K562 (cell line): ENCODE measurements around the gene FOCAD. TPM values are rescaled to one million over a fixed set of nuclear protein-coding genes. Genes with fewer than 3 reads are reported as not detected.

Source experiments
- ATAC-seq: fragments of 200-7000 bp; cut with Tn5 transposase; 3 replicates; pipeline ENCODE4 v1.9.1; 2020; ENCODE audit warnings: moderate library complexity
- BruUV-seq: library from RNA; stranded (reverse); fragments of 400-500 nt; replicated peaks from 2 replicates; lab custom pipeline; 2021; lab: Mats Ljungman, UMichigan
- CTCF ChIA-PET: fragments of 300-600 bp; formaldehyde crosslinking; extraction: SDS; loops from one replicate; lab custom pipeline; 2021; ENCODE audit warnings: low intra/inter-chr PET ratio; lab: Yijun Ruan, JAX
- POLR2A ChIA-PET: fragments of 300-600, 350-650 bp; sonication (Branson Sonifier 250); formaldehyde crosslinking; extraction: SDS; loops from one replicate; lab custom pipeline; 2021; ENCODE audit warnings: antibody characterized with exemption, inconsistent platforms; lab: Yijun Ruan, JAX
- DNase-seq, 4 experiments: peaks; one replicate each; pipeline versions ENCODE4 v3.0.0 to v3.0.0-alpha.2; 2011 to 2018; ENCODE audit warnings: low spot score in 3 of 4, mixed read lengths in 3 of 4; ENCODE audit errors: extremely low read depth in 1 of 4
- FAIRE-seq: peaks from 2 replicates; lab custom pipeline; 2011; peaks lifted over from hg19 to GRCh38; lab: Jason Lieb, UNC
- H2AFZ ChIP-seq: 2 replicates; pipeline ENCODE4 v1.6.0; 2011; ENCODE audit warnings: low read depth, low read length, control low read depth, inconsistent platforms
- H3K27ac ChIP-seq: fragments of 200-600 bp; 3 replicates; pipeline ENCODE4 v1.8.0; 2011; ENCODE audit warnings: low read depth, mild to moderate bottlenecking, control low read depth, inconsistent platforms, low read length, moderate library complexity, mixed read lengths; ENCODE audit errors: extremely low read depth
- H3K27me3 ChIP-seq, 2 experiments: fragments of 300-600 bp in 1 of 2; 2 replicates in 1 of 2; 3 replicates in 1 of 2; pipeline versions ENCODE4 v1.6.0 to v1.8.0; 2011; ENCODE audit warnings: inconsistent platforms in 2 of 2, low read length in 2 of 2, mild to moderate bottlenecking in 1 of 2, mixed read lengths in 1 of 2, moderate library complexity in 1 of 2; ENCODE audit not compliant: control insufficient read depth in 2 of 2, insufficient read depth in 2 of 2
- H3K36me3 ChIP-seq: fragments of 300-600 bp; 3 replicates; pipeline ENCODE4 v1.8.0; 2011; ENCODE audit warnings: mild to moderate bottlenecking, low read length, inconsistent platforms; ENCODE audit not compliant: control insufficient read depth, insufficient read depth
- H3K4me1 ChIP-seq, 2 experiments: fragments of 200-600 bp in 1 of 2; replicated peaks in 1 of 2; 2 replicates in 1 of 2; 3 replicates in 1 of 2; pipeline versions ENCODE4 v1.5.1 to v1.8.0; 2011; ENCODE audit warnings: inconsistent platforms in 2 of 2, low read length in 2 of 2, mild to moderate bottlenecking in 1 of 2, mixed read lengths in 1 of 2, moderate library complexity in 1 of 2; ENCODE audit not compliant: control insufficient read depth in 2 of 2, insufficient read depth in 2 of 2
- H3K4me2 ChIP-seq: 2 replicates; pipeline ENCODE4 v1.6.1; 2011; ENCODE audit warnings: low read length, control low read depth, inconsistent platforms, mixed read lengths; ENCODE audit not compliant: insufficient read depth
- H3K4me3 ChIP-seq: fragments of 200-600 bp; sonication (generic), shearing (Covaris generic); 2 replicates; pipeline ENCODE4 v1.5.1; 2016; ENCODE audit warnings: control low read depth, inconsistent platforms
- H3K79me2 ChIP-seq: fragments of 200-600 bp; 3 replicates; pipeline ENCODE4 v1.8.0; 2011; ENCODE audit warnings: low read length, inconsistent platforms; ENCODE audit not compliant: control insufficient read depth, insufficient read depth
- H3K9ac ChIP-seq, 2 experiments: 2 replicates each; pipeline versions ENCODE4 v1.6.0 to v1.6.1; 2011; ENCODE audit warnings: low read depth in 2 of 2, low read length in 2 of 2, control low read depth in 1 of 2, inconsistent platforms in 1 of 2, mild to moderate bottlenecking in 1 of 2, mixed read lengths in 1 of 2; ENCODE audit not compliant: insufficient read depth in 1 of 2
- H3K9me1 ChIP-seq: one replicate; pipeline ENCODE4 v1.6.0; 2011; ENCODE audit warnings: inconsistent platforms, mild to moderate bottlenecking, low read length, moderate library complexity; ENCODE audit not compliant: control insufficient read depth, insufficient read depth
- H3K9me3 ChIP-seq: replicated peaks from 2 replicates; pipeline ENCODE4 v1.5.1; 2011; ENCODE audit warnings: low read depth, low read length, inconsistent platforms; ENCODE audit not compliant: control insufficient read depth, insufficient read depth
- H4K20me1 ChIP-seq: replicated peaks from 2 replicates; pipeline ENCODE4 v1.6.1; 2011; ENCODE audit warnings: low read length, inconsistent platforms, mixed read lengths; ENCODE audit not compliant: control insufficient read depth, insufficient read depth
- BRCA1 ChIP-seq, 2 experiments: fragments of 450-650 bp in 1 of 2; sonication (generic) in 1 of 2; formaldehyde crosslinking in 1 of 2; IDR thresholded peaks; 2 replicates each; pipeline versions ENCODE4 v1.5.0 to v1.6.1; 2017 to 2020; ENCODE audit warnings: mild to moderate bottlenecking in 1 of 2, missing genetic modification reagents in 1 of 2
- ESRRB ChIP-seq: fragments of 250-450 bp; sonication (Bioruptor Pico); IDR thresholded peaks from 2 replicates; pipeline ENCODE4 v1.5.0; 2020; ENCODE audit warnings: mild to moderate bottlenecking, moderate library complexity, borderline replicate concordance
- ETV6 ChIP-seq, 3 experiments: fragments of 150-350 bp in 1 of 3; sonication (generic) in 1 of 3; formaldehyde crosslinking in 1 of 3; IDR thresholded peaks; 2 replicates each; pipeline versions ENCODE4 v1.6.1 to v1.8.0; 2014 to 2022; ENCODE audit warnings: borderline replicate concordance in 2 of 3, low read depth in 2 of 3, antibody characterized with exemption in 1 of 3, low read length in 1 of 3, mild to moderate bottlenecking in 1 of 3, missing genetic modification reagents in 1 of 3
- GABPA ChIP-seq: fragments of 200-800 bp; sonication (Bioruptor generic); conservative IDR thresholded peaks from 2 replicates; pipeline ENCODE4 v1.6.1; 2016; ENCODE audit warnings: low read depth, missing genetic modification characterization, missing compliant biosample characterization
- JUND ChIP-seq, 2 experiments: IDR thresholded peaks; 2 replicates in 1 of 2; 3 replicates in 1 of 2; pipeline ENCODE4 v1.6.1; 2011; ENCODE audit warnings: borderline replicate concordance in 2 of 2, low read depth in 2 of 2, low read length in 2 of 2, improper control_type of control experiment in 1 of 2, missing biosample characterization in 1 of 2, missing genetic modification characterization in 1 of 2, missing genetic modification reagents in 1 of 2
- MCM3 ChIP-seq: fragments of 450-650 bp; IDR thresholded peaks from 2 replicates; pipeline ENCODE4 v1.6.1; 2016
- NFATC3 ChIP-seq: fragments of 450-650 bp; IDR thresholded peaks from 2 replicates; pipeline ENCODE4 v1.6.1; 2017; ENCODE audit warnings: mild to moderate bottlenecking
- NFRKB ChIP-seq: fragments of 450-650 bp; IDR thresholded peaks from 2 replicates; pipeline ENCODE4 v1.6.1; 2016; ENCODE audit warnings: low read depth
- NFYB ChIP-seq: IDR thresholded peaks from 2 replicates; pipeline ENCODE4 v1.6.1; 2011; ENCODE audit warnings: mild to moderate bottlenecking, moderate library complexity; ENCODE audit not compliant: insufficient read length; ENCODE audit errors: extremely low read depth
- RNF219 ChIP-seq: fragments of 250-450 bp; sonication (Bioruptor Pico); IDR thresholded peaks from 2 replicates; pipeline ENCODE4 v1.5.0; 2022; ENCODE audit warnings: mild to moderate bottlenecking
- SRSF7 ChIP-seq: fragments of 200-400 bp; formaldehyde crosslinking; optimal IDR thresholded peaks from 2 replicates; pipeline ENCODE3; 2017; ENCODE audit warnings: mild to moderate bottlenecking, low read depth, low read length
- ZC3H11A ChIP-seq: IDR thresholded peaks from 2 replicates; pipeline ENCODE4 v1.6.1; 2012; ENCODE audit warnings: low read depth, low read length, improper control_type of control experiment
- ZNF398 ChIP-seq: fragments of 250-450 bp; sonication (Bioruptor Pico); IDR thresholded peaks from 2 replicates; pipeline ENCODE4 v1.8.0; 2021; ENCODE audit warnings: moderate library complexity, mild to moderate bottlenecking, inconsistent platforms
- ZNF41 ChIP-seq: fragments of 250-450 bp; sonication (Bioruptor Pico); conservative IDR thresholded peaks from 2 replicates; pipeline ENCODE4 v1.4.0; 2020; ENCODE audit warnings: mild to moderate bottlenecking
- ZNF717 ChIP-seq: fragments of 250-450 bp; sonication (Bioruptor Pico); IDR thresholded peaks from 2 replicates; pipeline ENCODE4 v1.5.0; 2021
- WGBS: fragments of 100-300 bp; shearing (Covaris generic); methylation state at CpG from one replicate; pipeline ENCODE4 v1.1.6; 2016; ENCODE audit warnings: low coverage, mixed read lengths; ENCODE audit not compliant: insufficient coverage; ENCODE audit errors: missing lambda C conversion rate; 5-methylcytosine and 5-hydroxymethylcytosine counted together
- in situ Hi-C: fragments of 300-500 bp; cut with MboI; formaldehyde crosslinking; loops from 4 replicates; pipeline ENCODE4 v1.15.0; 2018; ENCODE audit warnings: inconsistent platforms, mixed read lengths
- intact Hi-C: fragments of 100-400 bp; cut with micrococcal nuclease; formaldehyde crosslinking; loops from 2 replicates; pipeline ENCODE4 v1.14.2; 2022
- polyA plus RNA-seq, 8 experiments: library from polyadenylated mRNA; depleted of rRNA in 4 of 8; stranded (reverse) in 5 of 8; unstranded in 3 of 8; fragments of >200 nt; fragmentation: Nextera tagmentation in 2 of 8; fragmentation: Illumina TruSeq in 1 of 8; extraction: Ambion mirVana in 2 of 8; extraction: Trizol in 1 of 8; gene quantifications; 2 replicates each; pipeline versions ENCODE4 v1.2.1 to v1.2.3, GENCODE V29; 2011 to 2014; ENCODE audit warnings: inconsistent platforms in 1 of 8, missing spikeins in 1 of 8
- total RNA-seq, 7 experiments: library from RNA; depleted of rRNA in 6 of 7; stranded (reverse); fragments of >200 nt in 6 of 7; fragmentation: Illumina TruSeq in 2 of 7; extraction: Trizol in 2 of 7; gene quantifications; 2 replicates each; pipeline versions ENCODE4 v1.2.1 to v1.2.3, GENCODE V29; 2011 to 2021; ENCODE audit warnings: low replicate concordance in 1 of 7
- TF ChIP-seq, protein P1 (sequence below): sonication (generic); formaldehyde crosslinking; IDR thresholded peaks from 2 replicates; pipeline ENCODE4 v1.8.1; 2023; ENCODE audit warnings: mild to moderate bottlenecking, missing genetic modification reagents

FOCAD gene
- total and polyA plus RNA-seq, 9 of the 15 experiments (the other 6 are each of a cell fraction or from before 2014, with no cell fraction given) = 0.13 to 2.4 (median 1.6) TPM

DNA sequence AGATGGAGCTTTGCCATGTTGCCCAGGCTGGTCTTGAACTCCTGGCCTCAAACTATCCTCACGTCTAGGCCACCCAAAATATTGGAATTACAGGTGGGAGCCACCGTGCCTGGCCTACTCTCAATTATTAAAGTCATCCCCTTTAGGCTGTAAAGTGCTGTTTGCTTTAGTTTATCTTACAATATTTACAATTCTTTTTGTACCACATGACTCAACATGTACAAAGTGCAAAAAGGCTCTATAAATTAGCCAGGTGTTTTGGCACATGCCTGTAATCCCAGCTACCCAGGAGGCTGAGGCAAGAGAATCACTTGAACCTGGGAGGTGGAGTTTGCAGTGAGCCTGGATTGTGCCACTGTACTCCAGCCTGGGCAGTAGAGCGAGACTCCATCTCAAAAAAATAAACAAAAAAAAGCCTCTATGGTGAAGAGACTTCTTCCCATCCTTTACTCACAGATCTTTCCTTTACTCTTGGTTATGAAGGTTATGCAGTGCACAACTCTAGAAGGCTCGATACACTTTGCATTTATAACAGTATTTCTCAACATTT lies 33.2 kb upstream of the FOCAD start:
- H3K27ac ChIP-seq = no peak overlapping the region
- DNase-seq = no peak
- no peak overlapping the region for H3K9ac ChIP-seq
- H3K27me3 ChIP-seq = no peaks in the 10 kb centered on the region
- no peak for ATAC-seq
- H3K9me3 ChIP-seq = no peaks in the 10 kb centered on the region
- no peaks in the 10 kb centered on the region for H3K36me3 ChIP-seq
- H4K20me1 ChIP-seq = no peaks in the 10 kb centered on the region
- no peaks in the 10 kb centered on the region for H3K9me1 ChIP-seq
- no TSS peak for BruUV-seq
- no peak for FAIRE-seq
- H3K4me3 ChIP-seq = no peak overlapping the region
- intact Hi-C loops = no loop called here
- no peak overlapping the region for H3K4me2 ChIP-seq
- WGBS = 2% methylated on average over 4 of the region's 4 CpGs
- in situ Hi-C loops = no loop called here
- no peaks in the 10 kb centered on the region for H3K79me2 ChIP-seq
- ChIA-PET CTCF (no interaction called here), POLR2A (no interaction called here)
- no peaks in the 10 kb centered on the region for H3K4me1 ChIP-seq
- no peak overlapping the region for H2AFZ ChIP-seq
- TF ChIP-seq NFRKB (no peak), RNF219 (CRISPR knock-in tag) (no peak), MCM3 (no peak), ZNF717 (CRISPR knock-in tag) (no peak), ESRRB (no peak), NFYB (no peak), SRSF7 (no peak), GABPA (tag) (no peak), ZC3H11A (no peak), BRCA1 (IDR thresholded peaks at IDR 0.05) (no peak), BRCA1 (CRISPR knock-in tag; IDR thresholded peaks at IDR 0.05) (no peak), ZNF398 (CRISPR knock-in tag) (no peak), ETV6 (IDR thresholded peaks at IDR 0.05; ENCODE audit: borderline replicate concordance in 1 of 2, low read depth in 2 of 2, low read length in 1 of 2) (no peak), ETV6 (CRISPR knock-in tag; IDR thresholded peaks at IDR 0.05; ENCODE audit: borderline replicate concordance) (no peak), ZNF41 (no peak), NFATC3 (no peak), JUND (IDR thresholded peaks at IDR 0.05; ENCODE audit: borderline replicate concordance, low read depth, low read length) (no peak), JUND (tag; IDR thresholded peaks at IDR 0.05; ENCODE audit: borderline replicate concordance, low read depth, low read length) (no peak)
- TF ChIP-seq, protein P1, sequence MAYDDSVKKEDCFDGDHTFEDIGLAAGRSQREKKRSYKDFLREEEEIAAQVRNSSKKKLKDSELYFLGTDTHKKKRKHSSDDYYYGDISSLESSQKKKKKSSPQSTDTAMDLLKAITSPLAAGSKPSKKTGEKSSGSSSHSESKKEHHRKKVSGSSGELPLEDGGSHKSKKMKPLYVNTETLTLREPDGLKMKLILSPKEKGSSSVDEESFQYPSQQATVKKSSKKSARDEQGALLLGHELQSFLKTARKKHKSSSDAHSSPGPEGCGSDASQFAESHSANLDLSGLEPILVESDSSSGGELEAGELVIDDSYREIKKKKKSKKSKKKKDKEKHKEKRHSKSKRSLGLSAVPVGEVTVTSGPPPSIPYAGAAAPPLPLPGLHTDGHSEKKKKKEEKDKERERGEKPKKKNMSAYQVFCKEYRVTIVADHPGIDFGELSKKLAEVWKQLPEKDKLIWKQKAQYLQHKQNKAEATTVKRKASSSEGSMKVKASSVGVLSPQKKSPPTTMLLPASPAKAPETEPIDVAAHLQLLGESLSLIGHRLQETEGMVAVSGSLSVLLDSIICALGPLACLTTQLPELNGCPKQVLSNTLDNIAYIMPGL = no peak
